ENCODE results near the gene UMAD1.

Gene UMAD1

GRCh38 chr7:7764520-7765396 lies 124.2 kb downstream of the UMAD1 start:
- no peak for DNase-seq (ENCODE audit: low read depth in 2 of 2)

DNA sequence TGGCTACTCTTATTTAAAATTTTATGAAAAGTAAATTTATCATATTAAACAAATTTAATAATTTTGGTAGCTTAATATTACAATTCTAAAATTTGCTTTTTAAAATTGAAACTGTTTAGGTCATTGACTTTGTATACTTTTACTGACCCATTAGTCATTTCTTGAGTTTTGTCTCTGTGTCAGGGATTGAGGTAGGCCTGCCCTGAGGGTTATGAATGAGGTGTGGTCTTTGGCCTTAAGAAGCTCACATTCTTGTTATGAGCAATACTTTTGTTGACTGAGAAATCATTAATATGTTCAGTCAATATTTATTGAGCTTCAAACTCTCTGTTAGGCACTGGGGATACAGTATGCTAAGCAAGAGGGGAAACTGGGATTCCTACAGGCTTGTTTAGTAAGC lies 124.9 kb downstream of the UMAD1 start:
- no peak for DNase-seq (ENCODE audit: low read depth in 2 of 2)

DNA sequence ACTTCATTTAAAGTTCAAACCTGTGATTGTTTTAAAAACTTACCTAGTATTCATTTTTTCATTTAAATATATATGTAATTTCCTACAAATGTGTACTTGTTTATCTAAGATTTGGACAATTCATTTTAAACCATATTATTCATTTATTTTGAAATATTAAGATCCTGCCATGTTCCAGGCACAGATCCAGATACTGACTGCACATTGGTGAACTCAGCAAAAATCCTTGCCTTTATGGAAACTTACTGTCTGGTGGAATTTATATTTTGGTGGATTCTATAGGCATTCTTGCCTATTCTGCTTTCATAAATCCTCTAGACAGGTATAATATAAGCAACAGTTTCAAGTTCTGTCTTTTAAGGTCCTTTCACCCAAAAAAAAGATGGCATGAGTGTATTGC lies 126.1 kb downstream of the UMAD1 start:
- DNase-seq (ENCODE audit: low read depth in 2 of 2): no peak

DNA sequence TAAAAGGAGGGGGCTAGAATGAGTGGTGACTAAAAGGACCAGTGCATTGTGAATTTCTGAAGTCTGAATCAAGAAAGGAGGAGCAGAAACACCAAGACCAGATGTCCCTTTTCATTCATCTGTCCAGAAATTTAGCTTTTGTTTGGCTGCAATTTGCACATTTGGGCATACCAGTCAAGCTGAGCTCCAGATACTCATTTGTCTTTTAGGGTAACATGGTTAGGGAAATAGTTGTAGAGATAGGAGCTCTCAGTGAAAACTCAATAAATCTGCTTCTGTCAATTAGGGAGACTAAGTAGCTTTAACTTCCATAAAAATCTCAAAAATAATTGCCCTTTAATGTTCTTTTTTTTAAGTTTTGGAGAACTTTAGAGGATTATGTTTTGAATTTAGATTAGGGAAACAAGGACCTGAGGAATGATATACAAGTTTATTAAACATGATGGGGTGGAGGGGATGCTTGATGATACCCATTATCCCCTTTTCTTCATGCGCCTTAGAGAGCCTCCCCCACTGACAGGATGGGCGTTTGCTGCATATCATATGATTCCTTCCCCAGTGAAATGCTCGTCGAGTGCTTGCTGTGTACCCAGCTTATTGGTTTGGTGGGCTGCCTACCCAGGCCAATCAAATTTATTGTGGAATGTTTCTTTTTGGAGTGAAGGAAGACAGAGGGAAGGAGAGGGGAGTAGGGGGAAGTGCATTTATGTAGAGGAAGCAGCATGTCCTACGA lies 128.6 kb downstream of the UMAD1 start:
- no peak for DNase-seq (ENCODE audit: low read depth in 2 of 2)

GRCh38 chr7:7769710-7770627 lies 129.4 kb downstream of the UMAD1 start:
- DNase-seq (ENCODE audit: low read depth in 2 of 2): no peak

DNA sequence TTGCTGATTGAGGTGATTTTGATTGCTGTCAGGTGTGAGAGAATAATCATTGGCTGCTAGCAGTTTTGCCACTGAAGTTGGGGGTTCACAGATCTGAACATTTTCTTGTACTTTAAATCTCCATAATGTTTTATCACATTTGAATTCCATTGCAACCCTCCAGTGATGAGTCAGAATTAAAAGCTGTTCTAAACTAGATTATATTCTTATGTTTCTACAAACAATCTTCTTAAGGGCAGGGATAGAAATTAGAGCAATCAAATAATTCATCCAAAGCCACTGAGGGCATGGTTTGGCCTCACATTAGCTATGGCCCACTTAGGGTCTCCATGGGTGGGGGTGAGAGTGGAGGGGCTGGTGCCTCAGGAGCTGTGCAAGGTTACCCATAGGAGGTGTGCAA lies 130.9 kb downstream of the UMAD1 start:
- DNase-seq (ENCODE audit: low read depth in 2 of 2): no peak

GRCh38 chr7:7772397-7772821 lies 131.9 kb downstream of the UMAD1 start:
- DNase-seq (ENCODE audit: low read depth in 2 of 2): no peak

- no peak for DNase-seq (ENCODE audit: low read depth in 2 of 2)
Observed at GRCh38 chr7:7773334-7774309, 133.1 kb downstream of the UMAD1 start.

- DNase-seq (ENCODE audit: low read depth in 2 of 2): no peak
Observed at GRCh38 chr7:7779888-7780287, 139.3 kb downstream of the UMAD1 start.

DNA sequence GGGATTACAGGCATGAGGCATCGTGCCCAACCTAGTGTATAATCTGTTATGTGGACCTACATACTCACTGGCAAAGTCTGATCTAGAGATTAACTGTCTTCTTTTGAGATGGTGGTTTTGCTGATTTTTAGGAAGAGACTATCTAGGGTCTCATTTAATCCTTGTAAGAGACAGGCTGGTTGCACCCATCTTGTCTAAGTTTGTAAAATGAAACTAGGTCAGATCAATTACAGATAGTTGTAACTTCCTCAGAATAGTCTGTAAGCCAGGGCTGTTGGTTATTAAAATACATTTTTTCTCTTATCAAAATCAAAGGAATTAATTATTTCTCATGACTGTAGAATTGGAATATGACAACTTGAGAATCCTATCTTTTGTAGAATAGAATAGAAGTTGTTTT lies 142.4 kb downstream of the UMAD1 start:
- DNase-seq (ENCODE audit: low read depth in 2 of 2): no peak

DNA sequence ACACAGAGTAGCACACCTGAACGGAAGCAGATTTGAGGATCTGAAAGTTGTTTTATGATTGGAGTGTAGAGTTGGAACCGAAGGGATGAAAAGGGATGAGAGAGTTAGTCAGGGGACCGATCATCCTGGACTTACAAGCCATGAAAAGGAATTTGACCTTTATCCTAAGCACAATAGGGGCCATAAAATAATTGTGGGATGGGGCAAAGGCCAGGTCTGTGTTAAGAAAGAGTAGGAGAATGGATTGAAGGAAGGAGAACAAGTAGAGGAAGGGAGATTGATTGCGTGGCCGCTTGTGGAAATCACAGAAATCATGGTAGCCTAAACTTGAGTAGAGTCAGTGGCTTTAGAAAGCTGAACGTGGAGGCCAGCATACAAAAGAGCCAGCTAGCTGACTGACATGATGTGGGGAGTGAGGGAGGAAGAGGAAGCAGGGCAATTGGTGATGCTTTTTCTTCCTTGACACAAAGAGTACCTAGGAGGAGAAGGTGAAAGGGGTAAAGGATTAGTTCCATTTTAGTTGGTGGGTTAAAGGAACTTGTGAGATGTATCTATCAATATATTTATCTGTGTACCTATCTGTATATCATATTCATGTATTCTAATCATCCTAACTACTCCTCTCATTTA lies 144.9 kb downstream of the UMAD1 start:
- no peak for DNase-seq (ENCODE audit: low read depth in 2 of 2)

DNA sequence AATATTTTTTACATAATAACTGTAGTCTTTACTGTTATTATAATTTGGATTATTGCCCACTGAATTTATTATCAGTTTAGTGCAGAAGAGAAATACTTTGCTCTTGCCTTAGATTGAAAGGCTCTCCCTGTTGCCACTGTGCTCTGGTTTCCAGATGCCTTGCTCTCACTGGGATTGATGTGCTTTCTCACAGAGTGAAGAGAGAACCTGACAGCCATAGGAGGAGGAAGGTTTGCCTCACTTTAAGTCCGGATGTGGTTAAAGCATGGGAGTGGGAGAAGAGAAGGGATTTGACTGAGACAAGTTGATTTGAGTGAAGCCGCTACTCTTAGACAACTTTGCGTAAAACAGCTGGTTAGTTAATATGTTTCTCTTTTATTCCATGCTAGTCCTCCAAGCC lies 146.0 kb downstream of the UMAD1 start:
- no peak for DNase-seq (ENCODE audit: low read depth in 2 of 2)

GRCh38 chr7:7789551-7789988 lies 149.0 kb downstream of the UMAD1 start:
- DNase-seq (ENCODE audit: low read depth in 2 of 2): no peak

DNA sequence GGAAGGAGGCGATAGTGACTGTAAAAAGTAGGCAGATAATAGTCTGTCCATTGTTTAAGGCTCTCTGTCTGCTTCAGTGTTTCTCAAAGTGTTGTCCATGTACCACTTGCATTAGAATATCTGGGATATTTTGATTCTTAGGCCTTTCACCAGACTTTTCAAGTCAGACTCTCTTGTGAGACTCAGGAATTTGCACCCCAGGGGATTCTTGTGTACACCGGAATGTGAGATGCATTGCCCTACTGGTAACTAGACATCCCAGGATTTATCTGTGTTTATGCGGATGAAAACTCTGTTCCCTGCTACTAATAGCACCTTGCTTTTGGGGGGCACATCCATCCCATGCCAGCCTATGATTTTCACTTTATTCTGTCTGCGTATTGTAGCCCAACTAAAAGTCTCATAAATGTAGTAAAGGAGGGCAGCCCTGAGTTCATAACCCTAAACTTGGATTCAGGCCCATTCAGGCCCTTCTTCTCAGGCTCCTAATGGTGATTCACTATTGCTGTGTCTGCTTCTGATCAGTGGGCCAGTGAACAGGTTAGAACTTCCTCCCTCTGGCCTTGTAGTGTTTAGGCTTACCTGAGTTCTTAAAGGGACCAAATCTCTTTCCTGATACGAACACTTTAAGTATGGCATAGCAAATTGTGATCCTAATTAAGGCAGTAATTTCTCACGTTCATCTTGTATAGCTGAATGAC lies 149.6 kb downstream of the UMAD1 start:
- DNase-seq (ENCODE audit: low read depth in 2 of 2): no peak

DNA sequence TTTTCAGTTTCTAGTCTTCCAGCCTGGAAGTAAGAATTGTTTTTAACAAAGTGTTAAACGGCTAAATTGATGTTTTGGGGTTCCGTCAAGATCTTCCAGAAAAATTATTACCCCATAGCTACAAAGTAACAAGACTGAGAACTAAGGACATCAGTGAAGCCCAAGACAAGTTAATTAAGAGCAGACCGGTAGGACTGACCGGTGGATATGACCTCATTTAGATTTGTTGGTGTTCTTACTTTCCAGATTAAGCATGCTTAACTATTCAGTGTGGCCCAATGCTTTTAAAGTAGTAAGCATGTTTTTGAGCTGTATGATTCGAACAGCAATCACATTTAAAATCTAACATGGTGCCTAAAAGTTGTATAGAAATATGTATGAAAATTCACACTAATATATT lies 151.0 kb downstream of the UMAD1 start:
- DNase-seq (ENCODE audit: low read depth in 2 of 2): no peak

DNA sequence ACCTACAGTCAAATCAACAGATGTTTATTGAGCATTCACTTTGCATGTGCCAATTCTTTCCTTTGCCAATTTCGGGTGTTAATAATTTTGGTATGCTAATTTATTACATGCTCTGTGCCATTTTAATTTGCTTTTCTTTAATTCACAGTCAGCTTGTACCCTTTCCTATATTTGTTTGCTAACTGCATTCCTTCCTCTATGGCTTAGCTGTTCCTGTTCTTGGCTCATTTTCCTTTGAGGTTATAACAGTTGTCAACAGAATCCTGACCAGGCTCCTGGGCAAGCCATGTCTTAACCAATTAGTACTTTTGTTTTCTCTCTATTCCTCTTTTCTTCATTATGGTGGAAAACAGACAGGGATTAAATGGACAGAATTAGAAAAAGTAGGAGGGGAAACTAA lies 151.5 kb downstream of the UMAD1 start:
- DNase-seq (ENCODE audit: low read depth in 2 of 2): no peak

DNA sequence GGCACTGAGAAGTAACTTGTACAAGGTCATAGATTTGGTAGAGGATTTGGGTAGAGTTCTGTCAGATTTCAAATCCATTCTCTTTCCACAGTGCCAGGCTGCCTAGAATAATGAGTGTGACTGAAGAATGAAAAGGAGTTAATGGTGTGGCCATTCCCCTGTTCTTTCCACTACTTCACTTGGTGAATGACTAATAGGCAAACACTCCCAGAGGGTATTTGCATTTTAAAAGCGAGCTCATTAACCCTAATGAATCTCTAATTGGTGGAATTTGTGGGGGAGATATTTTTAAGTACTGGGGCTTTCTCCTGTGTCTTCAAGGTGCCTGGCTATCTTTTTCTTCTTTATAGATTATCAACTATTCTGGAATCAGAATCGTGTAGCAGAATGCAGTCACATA lies 152.7 kb downstream of the UMAD1 start:
- no peak for DNase-seq (ENCODE audit: low read depth in 2 of 2)

GRCh38 chr7:7793921-7794320 lies 153.4 kb downstream of the UMAD1 start:
- no peak for DNase-seq (ENCODE audit: low read depth in 2 of 2)

DNA sequence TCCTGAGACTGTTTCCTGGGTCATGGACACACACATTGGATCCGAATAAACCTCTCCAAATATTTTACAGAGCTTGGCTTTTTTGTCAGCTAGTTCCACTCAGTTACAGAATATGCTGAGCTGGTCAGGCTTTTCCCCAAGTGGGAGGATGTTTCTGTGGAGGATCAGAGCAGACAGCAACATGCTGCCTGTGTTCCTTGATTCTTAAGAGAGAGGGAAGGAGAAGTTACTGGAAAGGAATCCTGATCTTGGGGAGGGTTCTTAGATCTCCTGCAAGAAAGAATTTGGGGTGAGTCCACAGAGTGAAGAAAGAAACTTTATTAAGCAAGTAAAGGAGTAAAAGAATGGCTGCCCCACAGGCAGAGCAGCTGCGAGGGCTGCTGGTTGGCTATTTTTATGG lies 154.7 kb downstream of the UMAD1 start:
- no peak for DNase-seq (ENCODE audit: low read depth in 2 of 2)

- no peak for DNase-seq (ENCODE audit: low read depth in 2 of 2)
Observed at GRCh38 chr7:7795630-7796121, 155.1 kb downstream of the UMAD1 start.

Measured in stimulated activated CD4-positive, alpha-beta T cell treated with anti-CD3 and anti-CD28 coated beads, Interleukin-12 subunit alpha, Interleukin-12 subunit beta, amount 100 ng/mL, for 24 hours (primary cell).